Measurements from ENCODE around the gene ADO. TPM values are rescaled to one million over a fixed set of nuclear protein-coding genes. Genes with fewer than 3 reads are reported as not detected.

The ADO gene
- polyA plus RNA-seq, 1 of the 3 experiments (the other 2 are of a cell fraction), result 6.9 TPM

DNA sequence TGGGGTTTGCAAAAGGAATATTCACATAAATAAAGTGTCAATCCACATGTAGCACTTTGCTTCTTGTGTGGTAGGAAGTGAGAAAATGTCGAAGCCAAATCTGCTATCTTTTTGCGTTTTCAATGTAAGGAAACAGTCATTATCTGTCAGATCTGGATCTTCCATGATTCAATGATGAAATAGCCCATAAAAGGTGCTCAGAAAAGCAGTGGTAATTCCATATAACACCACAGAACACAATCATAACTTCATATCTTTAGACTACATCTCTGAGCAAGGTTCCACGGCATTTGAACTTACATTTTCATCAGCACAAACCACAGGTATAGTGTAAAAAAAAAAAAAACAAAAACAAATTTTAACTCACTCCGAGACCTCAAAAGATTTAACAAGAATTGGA, 51.5 kb downstream of the ADO start:
- H3K9me2 ChIP-seq, result no peaks in the 10 kb centered on the region
- 25% methylated on average over 4 of the region's 4 CpGs for WGBS (ENCODE audit: low lambda C conversion rate)
- H3F3A ChIP-seq (replicated peaks; ENCODE audit: insufficient read depth), result no peaks in the 10 kb centered on the region
- no peak for TF ChIP-seq SIN3A (IDR thresholded peaks at IDR 0.05; ENCODE audit: borderline replicate concordance, low read depth, low read length)
- TF ChIP-seq RCOR1 (IDR thresholded peaks at IDR 0.05; ENCODE audit: low read length), result no peak
- no peak overlapping the region for H3K4me3 ChIP-seq (ENCODE audit: low read depth in 2 of 2, low read length in 1 of 2)
- no peaks in the 10 kb centered on the region for H4K20me1 ChIP-seq (ENCODE audit: insufficient read depth)
- DNase-seq, result no peak
- H3K9ac ChIP-seq, result no peak overlapping the region
- H3K9me3 ChIP-seq, result no peaks in the 10 kb centered on the region
- H3K27ac ChIP-seq (ENCODE audit: low read depth in 2 of 2, low read length in 1 of 2), result no peak overlapping the region
- H3K4me2 ChIP-seq, result no peak overlapping the region
- no peaks in the 10 kb centered on the region; a peak in 1 of 4 replicates for H3K4me1 ChIP-seq (ENCODE audit: control insufficient read depth in 1 of 2, insufficient read depth in 2 of 2, low read depth in 1 of 2, low read length in 1 of 2)
- no peaks in the 10 kb centered on the region for H3K79me2 ChIP-seq (ENCODE audit: insufficient read depth)
- ChIA-PET CTCF (no interaction called here), POLR2A (no interaction called here)
- no peaks in the 10 kb centered on the region for H3K36me3 ChIP-seq (replicated peaks in 1 of 2; ENCODE audit: control insufficient read depth in 1 of 2, insufficient read depth in 2 of 2, low read length in 1 of 2)
- no peaks in the 10 kb centered on the region; the same call in 1 of the 2 replicates for H3K27me3 ChIP-seq (ENCODE audit: insufficient read depth)
- H2AFZ ChIP-seq (ENCODE audit: low read depth), result no peak overlapping the region

Other genes starting within 250 kb of the ADO start
- 0.25 and 0.47 TPM in 2 replicates for gene EGR2, start 11.6 kb downstream of the ADO start, polyA plus RNA-seq (2012; rRNA removed)

Data from SK-N-SH (cell line).